GM12878 (cell line): ENCODE data around the gene KIFAP3. TPM values are rescaled to one million over a fixed set of nuclear protein-coding genes. Genes with fewer than 3 reads are reported as not detected.
A peak's percentile ranks its signal among the peaks of the same experiment; 100 is the strongest.

Experiments used
- ATAC-seq: fragments of 200-7000 bp; cut with Tn5 transposase; 3 replicates; pipeline ENCODE4 v1.9.1; 2020; ENCODE audit warnings: mild to moderate bottlenecking, moderate library complexity
- BruUV-seq: library from RNA; stranded (reverse); fragments of 400-500 nt; replicated peaks from 2 replicates; lab custom pipeline; 2021; lab: Mats Ljungman, UMichigan
- CTCF ChIA-PET: fragments of 300-600 bp; sonication (Branson Sonifier 250); formaldehyde crosslinking; extraction: SDS; loops from one replicate; lab custom pipeline; 2021; ENCODE audit warnings: inconsistent platforms; lab: Yijun Ruan, JAX
- POLR2A ChIA-PET: fragments of 350-600 bp; formaldehyde crosslinking; extraction: SDS; loops from one replicate; lab custom pipeline; 2021; ENCODE audit warnings: inconsistent platforms; lab: Charles Lee
- RAD21 ChIA-PET: fragments of 300-600 bp; sonication (Branson Sonifier 250); formaldehyde crosslinking; loops from one replicate; lab custom pipeline; 2023; ENCODE audit warnings: antibody characterized with exemption; ENCODE audit not compliant: unreplicated experiment; lab: Charles Lee
- SMC1A ChIA-PET: fragments of 300-600 bp; sonication (Branson Sonifier 250); formaldehyde crosslinking; loops from one replicate; lab custom pipeline; 2023; ENCODE audit not compliant: unreplicated experiment, uncharacterized antibody; lab: Charles Lee
- DNase-seq: peaks from one replicate; pipeline ENCODE4 v3.0.0-alpha.2; 2011; ENCODE audit warnings: low read depth, low spot score
- FAIRE-seq: peaks from 3 replicates; lab custom pipeline; 2011; peaks lifted over from hg19 to GRCh38; lab: Jason Lieb, UNC
- H2AFZ ChIP-seq: 2 replicates; pipeline ENCODE4 v1.6.0; 2011; ENCODE audit warnings: low read depth, low read length, control low read depth; ENCODE audit not compliant: control insufficient read depth
- H3K27ac ChIP-seq: 2 replicates; pipeline ENCODE4 v1.5.1; 2011; ENCODE audit warnings: control low read depth; ENCODE audit not compliant: control insufficient read depth, insufficient read depth
- H3K27me3 ChIP-seq, 2 experiments: replicated peaks in 1 of 2; 2 replicates each; pipeline versions ENCODE4 v1.6.0 to v1.6.1; 2011; ENCODE audit warnings: low read length in 1 of 2; ENCODE audit not compliant: control insufficient read depth in 2 of 2, insufficient read depth in 2 of 2
- H3K36me3 ChIP-seq, 2 experiments: 2 replicates each; pipeline ENCODE4 v1.5.1; 2011; ENCODE audit warnings: low read length in 1 of 2; ENCODE audit not compliant: control insufficient read depth in 2 of 2, insufficient read depth in 2 of 2
- H3K4me1 ChIP-seq: 2 replicates; pipeline ENCODE4 v1.6.1; 2011; ENCODE audit warnings: mild to moderate bottlenecking, low read length, moderate library complexity, mixed read lengths; ENCODE audit not compliant: control insufficient read depth, insufficient read depth
- H3K4me2 ChIP-seq: 2 replicates; pipeline ENCODE4 v1.6.0; 2011; ENCODE audit warnings: control low read depth; ENCODE audit not compliant: control insufficient read depth, insufficient read depth
- H3K4me3 ChIP-seq: fragments of 200-600 bp; sonication (generic); 2 replicates; pipeline ENCODE4 v1.5.1; 2016
- H3K79me2 ChIP-seq: 2 replicates; pipeline ENCODE4 v1.6.0; 2011; ENCODE audit warnings: low read length; ENCODE audit not compliant: control insufficient read depth, insufficient read depth
- H3K9ac ChIP-seq: 2 replicates; pipeline ENCODE4 v1.8.0; 2011; ENCODE audit warnings: low read length, control low read depth, mixed read lengths; ENCODE audit not compliant: control insufficient read depth, insufficient read depth
- H3K9me3 ChIP-seq: replicated peaks from 3 replicates; pipeline ENCODE4 v1.5.1; 2011; ENCODE audit warnings: mild to moderate bottlenecking, low read length; ENCODE audit not compliant: control insufficient read depth, insufficient read depth
- H4K20me1 ChIP-seq: 2 replicates; pipeline ENCODE4 v1.6.0; 2011; ENCODE audit not compliant: control insufficient read depth, insufficient read depth
- ATF3 ChIP-seq: IDR thresholded peaks from 2 replicates; pipeline ENCODE4 v1.6.1; 2011; ENCODE audit warnings: low read depth, mild to moderate bottlenecking, low read length, moderate library complexity, borderline replicate concordance; ENCODE audit errors: extremely low read depth
- EP300 ChIP-seq, 2 experiments: fragments of 150-350 bp in 1 of 2; IDR thresholded peaks; 2 replicates each; pipeline ENCODE4 v1.6.1; 2011 to 2012; ENCODE audit warnings: low read depth in 2 of 2, low read length in 2 of 2, borderline replicate concordance in 1 of 2, improper control_type of control experiment in 1 of 2, inconsistent platforms in 1 of 2; ENCODE audit not compliant: control insufficient read depth in 1 of 2
- IKZF1 ChIP-seq: fragments of 450-650 bp; conservative IDR thresholded peaks from 2 replicates; pipeline ENCODE4 v1.6.1; 2017; ENCODE audit warnings: antibody characterized with exemption, mild to moderate bottlenecking
- IRF4 ChIP-seq: IDR thresholded peaks from 2 replicates; pipeline ENCODE4 v1.6.1; 2011; ENCODE audit warnings: low read depth, low read length
- KDM1A ChIP-seq: fragments of 200-600 bp; sonication (generic); IDR thresholded peaks from 2 replicates; pipeline ENCODE4 v1.6.1; 2016; ENCODE audit warnings: borderline replicate concordance
- MEF2B ChIP-seq: fragments of 450-650 bp; IDR thresholded peaks from 2 replicates; pipeline ENCODE4 v1.6.1; 2018; ENCODE audit warnings: mild to moderate bottlenecking, moderate library complexity; ENCODE audit not compliant: partially characterized antibody, poor library complexity, severe bottlenecking
- MTA2 ChIP-seq: fragments of 450-650 bp; IDR thresholded peaks from 2 replicates; pipeline ENCODE4 v1.6.1; 2016; ENCODE audit warnings: low read depth, mild to moderate bottlenecking, moderate library complexity
- NFIC ChIP-seq: IDR thresholded peaks from 2 replicates; pipeline ENCODE4 v1.6.1; 2012; ENCODE audit warnings: low read depth, mild to moderate bottlenecking, inconsistent platforms, low read length, moderate library complexity
- NRF1 ChIP-seq: conservative IDR thresholded peaks from 2 replicates; pipeline ENCODE4 v1.6.1; 2011; ENCODE audit warnings: mild to moderate bottlenecking, low read depth, low read length, improper control_type of control experiment
- POLR2AphosphoS5 ChIP-seq: IDR thresholded peaks from 2 replicates; pipeline ENCODE4 v1.6.1; 2011; ENCODE audit warnings: mild to moderate bottlenecking, low read length, inconsistent platforms
- RB1 ChIP-seq: fragments of 450-650 bp; formaldehyde crosslinking; IDR thresholded peaks from 2 replicates; pipeline ENCODE4 v1.6.1; 2017; ENCODE audit warnings: mild to moderate bottlenecking, borderline replicate concordance
- RELA ChIP-seq: fragments of 450-650 bp; IDR thresholded peaks from 2 replicates; pipeline ENCODE4 v1.8.0; 2014; ENCODE audit warnings: borderline replicate concordance; ENCODE audit not compliant: partially characterized antibody
- SMC3 ChIP-seq: IDR thresholded peaks from 2 replicates; pipeline ENCODE4 v1.6.1; 2011; ENCODE audit warnings: low read length, improper control_type of control experiment, borderline replicate concordance
- SREBF1 ChIP-seq: IDR thresholded peaks from 2 replicates; pipeline ENCODE4 v1.6.1; 2012; ENCODE audit warnings: mild to moderate bottlenecking, low read length
- YBX1 ChIP-seq: fragments of 450-650 bp; IDR thresholded peaks from 2 replicates; pipeline ENCODE4 v1.6.1; 2016; ENCODE audit warnings: antibody characterized with exemption
- ZNF274 ChIP-seq: IDR thresholded peaks from one replicate; pipeline ENCODE4 v1.8.0; 2011; ENCODE audit not compliant: insufficient read length, insufficient read depth
- ZSCAN29 ChIP-seq: fragments of 450-650 bp; IDR thresholded peaks from 2 replicates; pipeline ENCODE4 v1.6.1; 2017; ENCODE audit warnings: mild to moderate bottlenecking, moderate library complexity
- ZZZ3 ChIP-seq: IDR thresholded peaks from 2 replicates; pipeline ENCODE4 v1.6.1; 2011; ENCODE audit warnings: low read depth; ENCODE audit not compliant: control insufficient read depth, insufficient read length
- WGBS: methylation state at CpG from one replicate; pipeline ENCODE4 v1.1.6; 2016; ENCODE audit warnings: low lambda C conversion rate; ENCODE audit not compliant: insufficient replicate concordance, insufficient coverage; ENCODE audit errors: missing lambda C conversion rate; 5-methylcytosine and 5-hydroxymethylcytosine counted together
- in situ Hi-C: fragments of 300-500 bp; cut with MboI; formaldehyde crosslinking; loops from 9 replicates; pipeline ENCODE4 v1.14.3; 2018; ENCODE audit warnings: mixed read lengths
- intact Hi-C: fragments of 100-400 bp; cut with micrococcal nuclease; formaldehyde crosslinking; loops from one replicate; pipeline ENCODE4 v1.14.2; 2022; ENCODE audit not compliant: unreplicated experiment
- polyA plus RNA-seq, 11 experiments: library from polyadenylated mRNA; depleted of rRNA in 4 of 11; unstranded in 6 of 11; stranded (reverse) in 5 of 11; fragments of >200 nt; fragmentation: Nextera tagmentation in 4 of 11; fragmentation: Illumina TruSeq in 1 of 11; extraction: Ambion mirVana in 4 of 11; extraction: Trizol in 1 of 11; gene quantifications; 1 replicate in 1 of 11; 2 replicates in 10 of 11; pipeline versions ENCODE4 v1.2.1 to v1.2.3, GENCODE V29; 2011 to 2016; ENCODE audit warnings: inconsistent platforms in 2 of 11, missing spikeins in 2 of 11, low read depth in 1 of 11
- total RNA-seq, 4 experiments: library from RNA; depleted of rRNA in 3 of 4; stranded (reverse); fragments of >200 nt in 3 of 4; fragmentation: Illumina TruSeq in 1 of 4; extraction: Trizol in 1 of 4; gene quantifications; 2 replicates each; pipeline versions ENCODE4 v1.2.1 to v1.2.3, GENCODE V29; 2013 to 2021
- TF ChIP-seq, protein P1 (sequence below): fragments of 150-350 bp; IDR thresholded peaks from 2 replicates; pipeline ENCODE4 v1.6.1; 2014; ENCODE audit warnings: mild to moderate bottlenecking, low read depth, low read length
- TF ChIP-seq, protein P2 (sequence below): fragments of 450-650 bp; IDR thresholded peaks from 2 replicates; pipeline ENCODE4 v1.6.1; 2017; ENCODE audit warnings: borderline replicate concordance

The KIFAP3 gene
- total and polyA plus RNA-seq, 10 of the 15 experiments (the other 5 are each of a cell fraction or from before 2014, with no cell fraction given): 13.7 to 100 (median 18.9) TPM

GRCh38 chr1:169925505-169926482 lies 148.7 kb downstream of the KIFAP3 start:
- intact Hi-C loops (loop anchor here (5.0 to 10.0 kb wide), 4 partner anchors 33 to 957 kb away; partner anchors contain the start of genes GORAB and SCYL3), in situ Hi-C loops (loop anchor here (10.0 kb wide), 2 partner anchors 749 to 959 kb away; no protein-coding TSS in a partner anchor)
- ChIA-PET POLR2A (interaction anchor here (1.1 kb wide), 1 partner anchor 32 kb away, joined by 6 read pairs; the partner anchor contains the start of gene SCYL3), SMC1A (interaction anchor here (0.9 to 4.3 kb wide), 10 partner anchors 9 to 730 kb away, joined by 3 to 51 read pairs (median 4); partner anchors contain the start of genes KIFAP3 and SCYL3), CTCF (interaction anchor here (0.7 to 4.1 kb wide), 7 partner anchors 9 to 1387 kb away, joined by 3 to 26 read pairs (median 4); partner anchors contain the start of gene SCYL3), RAD21 (interaction anchor here (0.9 to 2.9 kb wide), 9 partner anchors 10 to 748 kb away, joined by 3 to 17 read pairs (median 5); partner anchors contain the start of gene SCYL3)
- DNase-seq (peak; percentile 44), ATAC-seq (peak; percentile 87), FAIRE-seq (peak; percentile 92)
- Histone ChIP-seq H3K4me3 (no peak overlapping the region), H3K4me1 (peaks cover 6% of the 10 kb centered on the region), H3K27ac (no peak overlapping the region), H3K79me2 (no peaks in the 10 kb centered on the region), H2AFZ (no peak overlapping the region), H3K36me3 (no peaks in the 10 kb centered on the region; a peak in 1 of 4 replicates), H3K27me3 (no peaks in the 10 kb centered on the region), H3K4me2 (no peak overlapping the region), H3K9ac (no peak overlapping the region), H4K20me1 (no peaks in the 10 kb centered on the region), H3K9me3 (no peaks in the 10 kb centered on the region)
- 66% methylated on average over 3 of the region's 3 CpGs for WGBS
- BruUV-seq: no TSS peak
- no peak for TF ChIP-seq NRF1
- no peak for TF ChIP-seq ZSCAN29
- TF ChIP-seq MEF2B: peak; percentile 55
- no peak for TF ChIP-seq SREBF1
- TF ChIP-seq, protein P1, sequence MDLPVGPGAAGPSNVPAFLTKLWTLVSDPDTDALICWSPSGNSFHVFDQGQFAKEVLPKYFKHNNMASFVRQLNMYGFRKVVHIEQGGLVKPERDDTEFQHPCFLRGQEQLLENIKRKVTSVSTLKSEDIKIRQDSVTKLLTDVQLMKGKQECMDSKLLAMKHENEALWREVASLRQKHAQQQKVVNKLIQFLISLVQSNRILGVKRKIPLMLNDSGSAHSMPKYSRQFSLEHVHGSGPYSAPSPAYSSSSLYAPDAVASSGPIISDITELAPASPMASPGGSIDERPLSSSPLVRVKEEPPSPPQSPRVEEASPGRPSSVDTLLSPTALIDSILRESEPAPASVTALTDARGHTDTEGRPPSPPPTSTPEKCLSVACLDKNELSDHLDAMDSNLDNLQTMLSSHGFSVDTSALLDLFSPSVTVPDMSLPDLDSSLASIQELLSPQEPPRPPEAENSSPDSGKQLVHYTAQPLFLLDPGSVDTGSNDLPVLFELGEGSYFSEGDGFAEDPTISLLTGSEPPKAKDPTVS: no peak
- TF ChIP-seq, protein P2, sequence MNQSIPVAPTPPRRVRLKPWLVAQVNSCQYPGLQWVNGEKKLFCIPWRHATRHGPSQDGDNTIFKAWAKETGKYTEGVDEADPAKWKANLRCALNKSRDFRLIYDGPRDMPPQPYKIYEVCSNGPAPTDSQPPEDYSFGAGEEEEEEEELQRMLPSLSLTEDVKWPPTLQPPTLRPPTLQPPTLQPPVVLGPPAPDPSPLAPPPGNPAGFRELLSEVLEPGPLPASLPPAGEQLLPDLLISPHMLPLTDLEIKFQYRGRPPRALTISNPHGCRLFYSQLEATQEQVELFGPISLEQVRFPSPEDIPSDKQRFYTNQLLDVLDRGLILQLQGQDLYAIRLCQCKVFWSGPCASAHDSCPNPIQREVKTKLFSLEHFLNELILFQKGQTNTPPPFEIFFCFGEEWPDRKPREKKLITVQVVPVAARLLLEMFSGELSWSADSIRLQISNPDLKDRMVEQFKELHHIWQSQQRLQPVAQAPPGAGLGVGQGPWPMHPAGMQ: no peak
- no peak for TF ChIP-seq ZZZ3
- TF ChIP-seq IRF4: no peak
- no peak for TF ChIP-seq KDM1A
- TF ChIP-seq RB1: no peak
- TF ChIP-seq NFIC: no peak
- TF ChIP-seq YBX1: no peak
- TF ChIP-seq ATF3: no peak
- TF ChIP-seq SMC3: no peak
- peak; percentile 81 for TF ChIP-seq MTA2
- TF ChIP-seq POLR2AphosphoS5: no peak
- no peak for TF ChIP-seq ZNF274
- TF ChIP-seq RELA: no peak
- TF ChIP-seq IKZF1: peak; percentile 46
- TF ChIP-seq EP300 (IDR thresholded peaks at IDR 0.05; ENCODE audit: borderline replicate concordance in 1 of 2, control insufficient read depth in 1 of 2, low read depth in 2 of 2, low read length in 2 of 2): 0 out of 4 replicates have a peak, but pooled peaks of 1 of the 2 experiments have one; percentile 11
